CD4-positive, alpha-beta T cell treated with Interleukin-17A for 1 hour (primary cell): ENCODE results near the gene SIDT2.
"Not testable (repeated sequence)": the region's sequence is repeated elsewhere in the genome, so short reads cannot be mapped to it uniquely, and the experiment has no call there.

ENCODE experiments used
- DNase-seq: peaks from one replicate; pipeline ENCODE4 v3.0.0-alpha.2; 2020

SIDT2 gene

GRCh38 chr11:117178210-117179034, at the start of gene SIDT2:
SIDT2 (plus strand) TSS chr11:117178743; CDS start chr11:117179264, 521 bp downstream.
- DNase-seq: peak; percentile 89

GRCh38 chr11:117130396-117130795, 48.1 kb upstream of the SIDT2 start:
- DNase-seq: not testable (repeated sequence)

GRCh38 chr11:117130879-117131278, 47.7 kb upstream of the SIDT2 start:
- DNase-seq: no peak

- no peak for DNase-seq
Observed at GRCh38 chr11:117134431-117134830, 44.1 kb upstream of the SIDT2 start.

GRCh38 chr11:117134979-117135378, 43.6 kb upstream of the SIDT2 start:
- not testable (repeated sequence) for DNase-seq

- not testable (repeated sequence) for DNase-seq
Observed at GRCh38 chr11:117137223-117138086, 41.1 kb upstream of the SIDT2 start.

- peak; percentile 40 for DNase-seq
Observed at GRCh38 chr11:117143390-117143789, 35.2 kb upstream of the SIDT2 start.

GRCh38 chr11:117143871-117144476, 34.6 kb upstream of the SIDT2 start, which contains the start of gene PAFAH1B2:
PAFAH1B2 (plus strand) TSS chr11:117144287; CDS start chr11:117152448, 8,161 bp downstream.
- DNase-seq: peak; percentile 96

GRCh38 chr11:117144477-117145392, 33.8 kb upstream of the SIDT2 start:
- peak; percentile 23 for DNase-seq

- DNase-seq: peak; percentile 33
Observed at GRCh38 chr11:117145393-117145761, 33.2 kb upstream of the SIDT2 start.

- DNase-seq: no peak
Observed at GRCh38 chr11:117146521-117146920, 32.0 kb upstream of the SIDT2 start.

- DNase-seq: no peak
Observed at GRCh38 chr11:117152066-117152465, 26.5 kb upstream of the SIDT2 start.

GRCh38 chr11:117154468-117154867, 24.1 kb upstream of the SIDT2 start:
- no peak for DNase-seq

- no peak for DNase-seq
Observed at GRCh38 chr11:117157507-117157906, 21.0 kb upstream of the SIDT2 start.

GRCh38 chr11:117159892-117160291, 18.7 kb upstream of the SIDT2 start:
- DNase-seq: no peak

GRCh38 chr11:117160826-117161225, 17.7 kb upstream of the SIDT2 start:
- no peak for DNase-seq

- DNase-seq: no peak
Observed at GRCh38 chr11:117166491-117166890, 12.1 kb upstream of the SIDT2 start.

GRCh38 chr11:117169736-117170135, 8.8 kb upstream of the SIDT2 start:
- no peak for DNase-seq

- DNase-seq: no peak
Observed at GRCh38 chr11:117170210-117170609, 8.3 kb upstream of the SIDT2 start.

- no peak for DNase-seq
Observed at GRCh38 chr11:117171007-117171403, 7.5 kb upstream of the SIDT2 start.

- no peak for DNase-seq
Observed at GRCh38 chr11:117171404-117172061, 7.0 kb upstream of the SIDT2 start.
